Renal pelvis (tissue), 4 donors: ENCODE data around the gene KLRC4. TPM values are rescaled to one million over a fixed set of nuclear protein-coding genes. Genes with fewer than 3 reads are reported as not detected.
"Not testable (repeated sequence)": the region's sequence is repeated elsewhere in the genome, so short reads cannot be mapped to it uniquely, and the experiment has no call there.

Source experiments
- DNase-seq: peaks from one replicate; pipeline ENCODE4 v3.0.0-alpha.2; 2013
- polyA plus RNA-seq, 3 donors: library from polyadenylated mRNA; unstranded; fragments of 120-200 nt; gene quantifications; one replicate each; pipeline ENCODE4 v1.2.1, GENCODE V29; 2013; ENCODE audit not compliant: insufficient read length in 3 of 3

Gene KLRC4
- polyA plus RNA-seq, 3 donors: not detected

GRCh38 chr12:10398168-10398567 is 11.4 kb downstream of the KLRC4 start:
- no peak for DNase-seq

GRCh38 chr12:10397296-10397695 is 12.3 kb downstream of the KLRC4 start:
- DNase-seq: no peak

GRCh38 chr12:10396176-10396575 is 13.4 kb downstream of the KLRC4 start:
- not testable (repeated sequence) for DNase-seq

- peak; percentile 24 for DNase-seq
These were observed 14.1 kb downstream of the KLRC4 start for GRCh38 chr12:10395390-10395998.

GRCh38 chr12:10394531-10395152 is 14.9 kb downstream of the KLRC4 start:
- not testable (repeated sequence) for DNase-seq

GRCh38 chr12:10393291-10393690 is 16.3 kb downstream of the KLRC4 start:
- DNase-seq: no peak

- DNase-seq: no peak
These were observed 17.1 kb downstream of the KLRC4 start for GRCh38 chr12:10392394-10392930.

GRCh38 chr12:10390991-10391390 is 18.6 kb downstream of the KLRC4 start:
- DNase-seq: not testable (repeated sequence)

- no peak for DNase-seq
These were observed 19.7 kb downstream of the KLRC4 start, which contains the start of gene KLRK1 for GRCh38 chr12:10389904-10390303. Gene KLRK1 (minus strand): TSS chr12:10390041. CDS start chr12:10388810, 1,231 bp downstream.

GRCh38 chr12:10388624-10389413 is 20.7 kb downstream of the KLRC4 start:
- DNase-seq: no peak

GRCh38 chr12:10387498-10387897 is 22.1 kb downstream of the KLRC4 start:
- DNase-seq: not testable (repeated sequence)

- DNase-seq: no peak
These were observed 22.7 kb downstream of the KLRC4 start for GRCh38 chr12:10386857-10387256.

- DNase-seq: no peak
These were observed 24.4 kb downstream of the KLRC4 start for GRCh38 chr12:10385166-10385613.

- no peak for DNase-seq
These were observed 25.4 kb downstream of the KLRC4 start for GRCh38 chr12:10384191-10384590.

GRCh38 chr12:10381928-10382628 is 27.5 kb downstream of the KLRC4 start:
- no peak for DNase-seq

- DNase-seq: not testable (repeated sequence)
These were observed 30.8 kb downstream of the KLRC4 start for GRCh38 chr12:10378737-10379136.

- DNase-seq: no peak
These were observed 34.9 kb downstream of the KLRC4 start for GRCh38 chr12:10374624-10375018.

GRCh38 chr12:10372559-10372958 is 37.0 kb downstream of the KLRC4 start:
- DNase-seq: no peak

- DNase-seq: not testable (repeated sequence)
These were observed 37.5 kb downstream of the KLRC4 start for GRCh38 chr12:10371893-10372535.

- no peak for DNase-seq
These were observed 39.8 kb downstream of the KLRC4 start for GRCh38 chr12:10369557-10370415.
